BJ (cell line): ENCODE results near the gene UQCC3. TPM values are rescaled to one million over a fixed set of nuclear protein-coding genes. Genes with fewer than 3 reads are reported as not detected.
A peak's percentile ranks its signal among the peaks of the same experiment; 100 is the strongest.
"Not testable (repeated sequence)": the region's sequence is repeated elsewhere in the genome, so short reads cannot be mapped to it uniquely, and the experiment has no call there.

Experiments used
- CTCF ChIA-PET: fragments of 350-600 bp; formaldehyde crosslinking; extraction: SDS; loops from one replicate; lab custom pipeline; 2021; ENCODE audit warnings: antibody characterized with exemption, inconsistent platforms; lab: Yijun Ruan, JAX
- POLR2A ChIA-PET: fragments of 300-600 bp; sonication (Branson Sonifier 250); formaldehyde crosslinking; extraction: SDS; loops from one replicate; lab custom pipeline; 2021; ENCODE audit warnings: antibody characterized with exemption; lab: Charles Lee
- DNase-seq: peaks from one replicate; pipeline ENCODE4 v3.0.0-alpha.2; 2011; ENCODE audit warnings: low read depth
- H3K27me3 ChIP-seq: 2 replicates; pipeline ENCODE4 v1.6.0; 2011; ENCODE audit warnings: low read length; ENCODE audit not compliant: control insufficient read depth, insufficient read depth
- H3K36me3 ChIP-seq: 2 replicates; pipeline ENCODE4 v1.5.1; 2011; ENCODE audit warnings: low read length; ENCODE audit not compliant: control insufficient read depth, insufficient read depth
- H3K4me3 ChIP-seq: 2 replicates; pipeline ENCODE4 v1.5.1; 2011; ENCODE audit warnings: low read depth, mild to moderate bottlenecking, control low read depth, low read length
- CTCF ChIP-seq: IDR thresholded peaks from 2 replicates; pipeline ENCODE4 v1.5.1; 2011; ENCODE audit warnings: low read depth, mild to moderate bottlenecking, control low read depth, inconsistent platforms, low read length, moderate library complexity; ENCODE audit not compliant: insufficient read depth
- polyA plus RNA-seq: library from polyadenylated mRNA; depleted of rRNA; stranded (reverse); fragments of >200 nt; gene quantifications from 2 replicates; pipeline ENCODE4 v1.2.3, GENCODE V29; 2011

UQCC3 gene
- polyA plus RNA-seq, 1 experiment = 6.9 TPM

GRCh38 chr11:62648185-62648966 is 23.1 kb upstream of the UQCC3 start:
- ChIA-PET POLR2A (interaction anchor here (0.6 kb wide), 1 partner anchor 193 kb away, joined by 3 read pairs; no protein-coding TSS in a partner anchor), CTCF (interaction anchor here (1.1 to 1.8 kb wide), 3 partner anchors 16 to 254 kb away, joined by 3 to 4 read pairs (median 3); no protein-coding TSS in a partner anchor)
- no peak for DNase-seq
- peaks cover 23% of the 10 kb centered on the region for H3K36me3 ChIP-seq
- H3K4me3 ChIP-seq = no peak overlapping the region
- no peak for TF ChIP-seq CTCF
- H3K27me3 ChIP-seq = no peaks in the 10 kb centered on the region

- H3K27me3 ChIP-seq = no peaks in the 10 kb centered on the region
- TF ChIP-seq CTCF = no peak
- ChIA-PET POLR2A (no interaction called here), CTCF (interaction anchor here (1.1 to 1.8 kb wide), 3 partner anchors 16 to 254 kb away, joined by 3 to 4 read pairs (median 3); no protein-coding TSS in a partner anchor)
- H3K4me3 ChIP-seq = no peak overlapping the region
- H3K36me3 ChIP-seq = peaks cover 23% of the 10 kb centered on the region
- DNase-seq = no peak
Observed at GRCh38 chr11:62648967-62649364, 22.5 kb upstream of the UQCC3 start.

GRCh38 chr11:62649486-62649885 is 22.0 kb upstream of the UQCC3 start:
- POLR2A ChIA-PET = no interaction called here
- H3K36me3 ChIP-seq = peaks cover 18% of the 10 kb centered on the region
- CTCF ChIA-PET = interaction anchor here (1.1 to 1.8 kb wide), 3 partner anchors 15 to 255 kb away, joined by 3 to 4 read pairs (median 3); no protein-coding TSS in a partner anchor
- no peak overlapping the region for H3K4me3 ChIP-seq
- DNase-seq = no peak
- H3K27me3 ChIP-seq = no peaks in the 10 kb centered on the region
- TF ChIP-seq CTCF = no peak

GRCh38 chr11:62650283-62650682 is 21.2 kb upstream of the UQCC3 start:
- H3K27me3 ChIP-seq, H3K4me3 ChIP-seq, CTCF ChIA-PET, POLR2A ChIA-PET, DNase-seq: not testable (repeated sequence)
- peaks cover 18% of the 10 kb centered on the region for H3K36me3 ChIP-seq

- TF ChIP-seq CTCF = no peak
- CTCF ChIA-PET = interaction anchor here (0.9 to 1.0 kb wide), 3 partner anchors 13 to 60 kb away, joined by 4 to 7 read pairs (median 5); partner anchors contain the start of genes C11orf98 and CSKMT
- no peak for DNase-seq
- Histone ChIP-seq H3K4me3 (peak overlapping the region; percentile 61), H3K27me3 (no peaks in the 10 kb centered on the region), H3K36me3 (peaks cover 18% of the 10 kb centered on the region)
- POLR2A ChIA-PET = interaction anchor here (0.6 to 1.0 kb wide), 4 partner anchors 13 to 1665 kb away, joined by 4 to 10 read pairs (median 6); partner anchors contain the start of genes B3GAT3, C11orf98, CSKMT and PRDX5
Observed at GRCh38 chr11:62652161-62653006, 19.1 kb upstream of the UQCC3 start.
